Fibroblast of lung (primary cell): ENCODE results near the gene NPHP4.

Experiments used
- EZH2 ChIP-seq: IDR thresholded peaks from 2 replicates; pipeline ENCODE4 v1.5.1; 2012; ENCODE audit warnings: low read length, control low read depth, mild to moderate bottlenecking; ENCODE audit errors: missing control alignments
- TF ChIP-seq, protein P1 (sequence below), 2 donors: IDR thresholded peaks in 1 of 2; conservative IDR thresholded peaks in 1 of 2; 1 replicate in 1 of 2; 2 replicates in 1 of 2; pipeline ENCODE4 v1.5.1; 2011 to 2012; ENCODE audit warnings: low read length in 2 of 2, control low read depth in 1 of 2, inconsistent platforms in 1 of 2, low read depth in 1 of 2, mild to moderate bottlenecking in 1 of 2

- TF ChIP-seq, protein P1, sequence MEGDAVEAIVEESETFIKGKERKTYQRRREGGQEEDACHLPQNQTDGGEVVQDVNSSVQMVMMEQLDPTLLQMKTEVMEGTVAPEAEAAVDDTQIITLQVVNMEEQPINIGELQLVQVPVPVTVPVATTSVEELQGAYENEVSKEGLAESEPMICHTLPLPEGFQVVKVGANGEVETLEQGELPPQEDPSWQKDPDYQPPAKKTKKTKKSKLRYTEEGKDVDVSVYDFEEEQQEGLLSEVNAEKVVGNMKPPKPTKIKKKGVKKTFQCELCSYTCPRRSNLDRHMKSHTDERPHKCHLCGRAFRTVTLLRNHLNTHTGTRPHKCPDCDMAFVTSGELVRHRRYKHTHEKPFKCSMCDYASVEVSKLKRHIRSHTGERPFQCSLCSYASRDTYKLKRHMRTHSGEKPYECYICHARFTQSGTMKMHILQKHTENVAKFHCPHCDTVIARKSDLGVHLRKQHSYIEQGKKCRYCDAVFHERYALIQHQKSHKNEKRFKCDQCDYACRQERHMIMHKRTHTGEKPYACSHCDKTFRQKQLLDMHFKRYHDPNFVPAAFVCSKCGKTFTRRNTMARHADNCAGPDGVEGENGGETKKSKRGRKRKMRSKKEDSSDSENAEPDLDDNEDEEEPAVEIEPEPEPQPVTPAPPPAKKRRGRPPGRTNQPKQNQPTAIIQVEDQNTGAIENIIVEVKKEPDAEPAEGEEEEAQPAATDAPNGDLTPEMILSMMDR (conservative IDR thresholded peaks at IDR 0.05 in 1 of 2, IDR thresholded peaks at IDR 0.05 in 1 of 2; ENCODE audit: low read depth in 1 of 2, low read length in 2 of 2), result no peak
- no peak for TF ChIP-seq EZH2
Measured at GRCh38 chr1:5836776-5837440, 155.3 kb downstream of the NPHP4 start.
